Measurements from ENCODE around the gene BRIX1.

The BRIX1 gene

GRCh38 chr5:34897646-34898045 lies 17.9 kb upstream of the BRIX1 start:
- H3K27ac ChIP-seq = no peak overlapping the region
- TF ChIP-seq ZFX (IDR thresholded peaks at IDR 0.05; ENCODE audit: borderline replicate concordance) (no peak), CTCF (IDR thresholded peaks at IDR 0.05) (no peak)

GRCh38 chr5:34898258-34898895 lies 17.1 kb upstream of the BRIX1 start:
- TF ChIP-seq CTCF (IDR thresholded peaks at IDR 0.05) (peak; percentile 86), ZFX (IDR thresholded peaks at IDR 0.05; ENCODE audit: borderline replicate concordance) (no peak)
- H3K27ac ChIP-seq = no peak overlapping the region

- no peak overlapping the region; the same call in 1 of the 2 replicates for H3K27ac ChIP-seq
Observed at GRCh38 chr5:34899066-34899465, 16.4 kb upstream of the BRIX1 start.

GRCh38 chr5:34900652-34901051 lies 14.9 kb upstream of the BRIX1 start:
- no peak overlapping the region for H3K27ac ChIP-seq
- TF ChIP-seq ZFX (IDR thresholded peaks at IDR 0.05; ENCODE audit: borderline replicate concordance) = no peak
- no peak for TF ChIP-seq CTCF (IDR thresholded peaks at IDR 0.05)

More at GRCh38 chr5:34899066-34899465, 16.4 kb upstream of the BRIX1 start:
- TF ChIP-seq ZFX (IDR thresholded peaks at IDR 0.05; ENCODE audit: borderline replicate concordance) = no peak
- TF ChIP-seq CTCF (IDR thresholded peaks at IDR 0.05) = no peak

- TF ChIP-seq CTCF (IDR thresholded peaks at IDR 0.05) (no peak), ZFX (IDR thresholded peaks at IDR 0.05; ENCODE audit: borderline replicate concordance) (no peak)
- H3K27ac ChIP-seq = no peak overlapping the region
Observed at GRCh38 chr5:34903260-34903659, 12.3 kb upstream of the BRIX1 start.

GRCh38 chr5:34905564-34905963 lies 9.9 kb upstream of the BRIX1 start:
- no peak overlapping the region for H3K27ac ChIP-seq
- TF ChIP-seq CTCF (IDR thresholded peaks at IDR 0.05) (peak; percentile 71), ZFX (IDR thresholded peaks at IDR 0.05; ENCODE audit: borderline replicate concordance) (no peak)

- TF ChIP-seq CTCF (IDR thresholded peaks at IDR 0.05) (no peak), ZFX (IDR thresholded peaks at IDR 0.05; ENCODE audit: borderline replicate concordance) (no peak)
- no peak overlapping the region for H3K27ac ChIP-seq
Observed at GRCh38 chr5:34913072-34913471, 2.4 kb upstream of the BRIX1 start.

All from 22Rv1 (cell line).